K562 (cell line): ENCODE data around the gene MPHOSPH8. TPM values are rescaled to one million over a fixed set of nuclear protein-coding genes. Genes with fewer than 3 reads are reported as not detected.

Source experiments
- ATAC-seq: fragments of 200-7000 bp; cut with Tn5 transposase; 3 replicates; pipeline ENCODE4 v1.9.1; 2020; ENCODE audit warnings: moderate library complexity
- BruUV-seq: library from RNA; stranded (reverse); fragments of 400-500 nt; replicated peaks from 2 replicates; lab custom pipeline; 2021; lab: Mats Ljungman, UMichigan
- CTCF ChIA-PET: fragments of 300-600 bp; formaldehyde crosslinking; extraction: SDS; loops from one replicate; lab custom pipeline; 2021; ENCODE audit warnings: low intra/inter-chr PET ratio; lab: Yijun Ruan, JAX
- POLR2A ChIA-PET: fragments of 300-600, 350-650 bp; sonication (Branson Sonifier 250); formaldehyde crosslinking; extraction: SDS; loops from one replicate; lab custom pipeline; 2021; ENCODE audit warnings: antibody characterized with exemption, inconsistent platforms; lab: Yijun Ruan, JAX
- DNase-seq, 4 experiments: peaks; one replicate each; pipeline versions ENCODE4 v3.0.0 to v3.0.0-alpha.2; 2011 to 2018; ENCODE audit warnings: low spot score in 3 of 4, mixed read lengths in 3 of 4; ENCODE audit errors: extremely low read depth in 1 of 4
- FAIRE-seq: peaks from 2 replicates; lab custom pipeline; 2011; peaks lifted over from hg19 to GRCh38; lab: Jason Lieb, UNC
- H2AFZ ChIP-seq: 2 replicates; pipeline ENCODE4 v1.6.0; 2011; ENCODE audit warnings: low read depth, low read length, control low read depth, inconsistent platforms
- H3K27ac ChIP-seq: fragments of 200-600 bp; 3 replicates; pipeline ENCODE4 v1.8.0; 2011; ENCODE audit warnings: low read depth, mild to moderate bottlenecking, control low read depth, inconsistent platforms, low read length, moderate library complexity, mixed read lengths; ENCODE audit errors: extremely low read depth
- H3K27me3 ChIP-seq, 2 experiments: fragments of 300-600 bp in 1 of 2; 2 replicates in 1 of 2; 3 replicates in 1 of 2; pipeline versions ENCODE4 v1.6.0 to v1.8.0; 2011; ENCODE audit warnings: inconsistent platforms in 2 of 2, low read length in 2 of 2, mild to moderate bottlenecking in 1 of 2, mixed read lengths in 1 of 2, moderate library complexity in 1 of 2; ENCODE audit not compliant: control insufficient read depth in 2 of 2, insufficient read depth in 2 of 2
- H3K36me3 ChIP-seq: fragments of 300-600 bp; 3 replicates; pipeline ENCODE4 v1.8.0; 2011; ENCODE audit warnings: mild to moderate bottlenecking, low read length, inconsistent platforms; ENCODE audit not compliant: control insufficient read depth, insufficient read depth
- H3K4me1 ChIP-seq, 2 experiments: fragments of 200-600 bp in 1 of 2; replicated peaks in 1 of 2; 2 replicates in 1 of 2; 3 replicates in 1 of 2; pipeline versions ENCODE4 v1.5.1 to v1.8.0; 2011; ENCODE audit warnings: inconsistent platforms in 2 of 2, low read length in 2 of 2, mild to moderate bottlenecking in 1 of 2, mixed read lengths in 1 of 2, moderate library complexity in 1 of 2; ENCODE audit not compliant: control insufficient read depth in 2 of 2, insufficient read depth in 2 of 2
- H3K4me2 ChIP-seq: 2 replicates; pipeline ENCODE4 v1.6.1; 2011; ENCODE audit warnings: low read length, control low read depth, inconsistent platforms, mixed read lengths; ENCODE audit not compliant: insufficient read depth
- H3K4me3 ChIP-seq: fragments of 200-600 bp; sonication (generic), shearing (Covaris generic); 2 replicates; pipeline ENCODE4 v1.5.1; 2016; ENCODE audit warnings: control low read depth, inconsistent platforms
- H3K79me2 ChIP-seq: fragments of 200-600 bp; 3 replicates; pipeline ENCODE4 v1.8.0; 2011; ENCODE audit warnings: low read length, inconsistent platforms; ENCODE audit not compliant: control insufficient read depth, insufficient read depth
- H3K9ac ChIP-seq, 2 experiments: 2 replicates each; pipeline versions ENCODE4 v1.6.0 to v1.6.1; 2011; ENCODE audit warnings: low read depth in 2 of 2, low read length in 2 of 2, control low read depth in 1 of 2, inconsistent platforms in 1 of 2, mild to moderate bottlenecking in 1 of 2, mixed read lengths in 1 of 2; ENCODE audit not compliant: insufficient read depth in 1 of 2
- H3K9me1 ChIP-seq: one replicate; pipeline ENCODE4 v1.6.0; 2011; ENCODE audit warnings: inconsistent platforms, mild to moderate bottlenecking, low read length, moderate library complexity; ENCODE audit not compliant: control insufficient read depth, insufficient read depth
- H3K9me3 ChIP-seq: replicated peaks from 2 replicates; pipeline ENCODE4 v1.5.1; 2011; ENCODE audit warnings: low read depth, low read length, inconsistent platforms; ENCODE audit not compliant: control insufficient read depth, insufficient read depth
- H4K20me1 ChIP-seq: replicated peaks from 2 replicates; pipeline ENCODE4 v1.6.1; 2011; ENCODE audit warnings: low read length, inconsistent platforms, mixed read lengths; ENCODE audit not compliant: control insufficient read depth, insufficient read depth
- ETV1 ChIP-seq: fragments of 450-650 bp; conservative IDR thresholded peaks from 2 replicates; pipeline ENCODE4 v1.6.1; 2016; ENCODE audit warnings: missing genetic modification characterization, control low read depth, low read depth, missing compliant biosample characterization
- FOXK2 ChIP-seq, 2 experiments: fragments of 450-650 bp; IDR thresholded peaks in 1 of 2; conservative IDR thresholded peaks in 1 of 2; 2 replicates each; pipeline ENCODE4 v1.6.1; 2016; ENCODE audit warnings: low read depth in 2 of 2, mild to moderate bottlenecking in 1 of 2
- GABPB1 ChIP-seq: sonication (generic); formaldehyde crosslinking; IDR thresholded peaks from 2 replicates; pipeline ENCODE4 v1.8.0; 2022; ENCODE audit warnings: mild to moderate bottlenecking, missing genetic modification reagents
- HNRNPLL ChIP-seq: fragments of 200-400 bp; formaldehyde crosslinking; IDR thresholded peaks from 2 replicates; pipeline ENCODE4 v1.6.1; 2017; ENCODE audit warnings: low read length, low read depth, mild to moderate bottlenecking; ENCODE audit not compliant: poor library complexity, severe bottlenecking
- ILF3 ChIP-seq: fragments of 450-650 bp; IDR thresholded peaks from 2 replicates; pipeline ENCODE4 v1.6.1; 2018; ENCODE audit warnings: antibody characterized with exemption, mild to moderate bottlenecking, moderate library complexity, borderline replicate concordance
- KDM1A ChIP-seq, 2 experiments: fragments of 450-650 bp; IDR thresholded peaks; 2 replicates each; pipeline ENCODE4 v1.6.1; 2016; ENCODE audit warnings: mild to moderate bottlenecking in 2 of 2
- NR2C2 ChIP-seq, 2 experiments: fragments of 200-800 bp in 1 of 2; sonication (Bioruptor generic) in 1 of 2; sonication (generic) in 1 of 2; formaldehyde crosslinking in 1 of 2; IDR thresholded peaks; 2 replicates each; pipeline versions ENCODE4 v1.6.1 to v1.8.0; 2016 to 2022; ENCODE audit warnings: mild to moderate bottlenecking in 1 of 2, missing compliant biosample characterization in 1 of 2, missing genetic modification characterization in 1 of 2, missing genetic modification reagents in 1 of 2
- TARDBP ChIP-seq: fragments of 450-650 bp; IDR thresholded peaks from 2 replicates; pipeline ENCODE4 v1.6.1; 2016
- ZNF224 ChIP-seq: sonication (generic); formaldehyde crosslinking; IDR thresholded peaks from 2 replicates; pipeline ENCODE4 v1.8.0; 2022; ENCODE audit warnings: mild to moderate bottlenecking, missing genetic modification reagents
- WGBS: fragments of 100-300 bp; shearing (Covaris generic); methylation state at CpG from one replicate; pipeline ENCODE4 v1.1.6; 2016; ENCODE audit warnings: low coverage, mixed read lengths; ENCODE audit not compliant: insufficient coverage; ENCODE audit errors: missing lambda C conversion rate; 5-methylcytosine and 5-hydroxymethylcytosine counted together
- in situ Hi-C: fragments of 300-500 bp; cut with MboI; formaldehyde crosslinking; loops from 4 replicates; pipeline ENCODE4 v1.15.0; 2018; ENCODE audit warnings: inconsistent platforms, mixed read lengths
- intact Hi-C: fragments of 100-400 bp; cut with micrococcal nuclease; formaldehyde crosslinking; loops from 2 replicates; pipeline ENCODE4 v1.14.2; 2022
- polyA plus RNA-seq, 8 experiments: library from polyadenylated mRNA; depleted of rRNA in 4 of 8; stranded (reverse) in 5 of 8; unstranded in 3 of 8; fragments of >200 nt; fragmentation: Nextera tagmentation in 2 of 8; fragmentation: Illumina TruSeq in 1 of 8; extraction: Ambion mirVana in 2 of 8; extraction: Trizol in 1 of 8; gene quantifications; 2 replicates each; pipeline versions ENCODE4 v1.2.1 to v1.2.3, GENCODE V29; 2011 to 2014; ENCODE audit warnings: inconsistent platforms in 1 of 8, missing spikeins in 1 of 8
- total RNA-seq, 7 experiments: library from RNA; depleted of rRNA in 6 of 7; stranded (reverse); fragments of >200 nt in 6 of 7; fragmentation: Illumina TruSeq in 2 of 7; extraction: Trizol in 2 of 7; gene quantifications; 2 replicates each; pipeline versions ENCODE4 v1.2.1 to v1.2.3, GENCODE V29; 2011 to 2021; ENCODE audit warnings: low replicate concordance in 1 of 7
- TF ChIP-seq, protein P1 (sequence below): fragments of 450-650 bp; IDR thresholded peaks from 2 replicates; pipeline ENCODE4 v1.6.1; 2016; ENCODE audit warnings: mild to moderate bottlenecking, moderate library complexity

The MPHOSPH8 gene
- total and polyA plus RNA-seq, 9 of the 15 experiments (the other 6 are each of a cell fraction or from before 2014, with no cell fraction given): 10.3 to 24.8 (median 16.6) TPM

- Histone ChIP-seq H3K27ac (no peak overlapping the region; the same call in 2 of the 3 replicates), H3K27me3 (no peaks in the 10 kb centered on the region), H3K79me2 (no peaks in the 10 kb centered on the region), H3K9me1 (no peaks in the 10 kb centered on the region), H3K4me2 (peak overlapping the region; percentile 60), H4K20me1 (no peaks in the 10 kb centered on the region), H3K4me3 (peak overlapping the region; percentile 13; the same call in 1 of the 2 replicates), H3K9me3 (no peaks in the 10 kb centered on the region; the same call in 1 of the 2 replicates), H3K9ac (no peak overlapping the region), H2AFZ (peak overlapping the region; percentile 92), H3K4me1 (peaks cover 3 to 4% of the 10 kb centered on the region in 2 experiments; a peak in 3 of 5 replicates), H3K36me3 (no peaks in the 10 kb centered on the region)
- ChIA-PET CTCF (no interaction called here), POLR2A (no interaction called here)
- peak; percentile 83 for ATAC-seq
- intact Hi-C loops: no loop called here
- DNase-seq: peak; percentile 20 to 51 (median 23)
- 29% methylated on average over 9 of the region's 17 CpGs for WGBS
- in situ Hi-C loops: no loop called here
- BruUV-seq: no TSS peak
- peak; percentile 78 for FAIRE-seq
- TF ChIP-seq ZNF224 (no peak), HNRNPLL (peak; percentile 21), KDM1A (IDR thresholded peaks at IDR 0.05) (peak in 1 of 2 experiments; percentile 24; a peak in 1 of 4 replicates), GABPB1 (CRISPR knock-in tag) (peak; percentile 63; the same call in 1 of the 2 replicates), FOXK2 (conservative IDR thresholded peaks at IDR 0.05 in 1 of 2, IDR thresholded peaks at IDR 0.05 in 1 of 2; ENCODE audit: low read depth in 2 of 2) (no peak), NR2C2 (CRISPR knock-in tag; IDR thresholded peaks at IDR 0.05) (no peak), NR2C2 (tag; IDR thresholded peaks at IDR 0.05) (peak; percentile 41; the same call in 1 of the 2 replicates), ILF3 (no peak), TARDBP (no peak), ETV1 (peak; percentile 33; the same call in 1 of the 2 replicates)
- TF ChIP-seq, protein P1, sequence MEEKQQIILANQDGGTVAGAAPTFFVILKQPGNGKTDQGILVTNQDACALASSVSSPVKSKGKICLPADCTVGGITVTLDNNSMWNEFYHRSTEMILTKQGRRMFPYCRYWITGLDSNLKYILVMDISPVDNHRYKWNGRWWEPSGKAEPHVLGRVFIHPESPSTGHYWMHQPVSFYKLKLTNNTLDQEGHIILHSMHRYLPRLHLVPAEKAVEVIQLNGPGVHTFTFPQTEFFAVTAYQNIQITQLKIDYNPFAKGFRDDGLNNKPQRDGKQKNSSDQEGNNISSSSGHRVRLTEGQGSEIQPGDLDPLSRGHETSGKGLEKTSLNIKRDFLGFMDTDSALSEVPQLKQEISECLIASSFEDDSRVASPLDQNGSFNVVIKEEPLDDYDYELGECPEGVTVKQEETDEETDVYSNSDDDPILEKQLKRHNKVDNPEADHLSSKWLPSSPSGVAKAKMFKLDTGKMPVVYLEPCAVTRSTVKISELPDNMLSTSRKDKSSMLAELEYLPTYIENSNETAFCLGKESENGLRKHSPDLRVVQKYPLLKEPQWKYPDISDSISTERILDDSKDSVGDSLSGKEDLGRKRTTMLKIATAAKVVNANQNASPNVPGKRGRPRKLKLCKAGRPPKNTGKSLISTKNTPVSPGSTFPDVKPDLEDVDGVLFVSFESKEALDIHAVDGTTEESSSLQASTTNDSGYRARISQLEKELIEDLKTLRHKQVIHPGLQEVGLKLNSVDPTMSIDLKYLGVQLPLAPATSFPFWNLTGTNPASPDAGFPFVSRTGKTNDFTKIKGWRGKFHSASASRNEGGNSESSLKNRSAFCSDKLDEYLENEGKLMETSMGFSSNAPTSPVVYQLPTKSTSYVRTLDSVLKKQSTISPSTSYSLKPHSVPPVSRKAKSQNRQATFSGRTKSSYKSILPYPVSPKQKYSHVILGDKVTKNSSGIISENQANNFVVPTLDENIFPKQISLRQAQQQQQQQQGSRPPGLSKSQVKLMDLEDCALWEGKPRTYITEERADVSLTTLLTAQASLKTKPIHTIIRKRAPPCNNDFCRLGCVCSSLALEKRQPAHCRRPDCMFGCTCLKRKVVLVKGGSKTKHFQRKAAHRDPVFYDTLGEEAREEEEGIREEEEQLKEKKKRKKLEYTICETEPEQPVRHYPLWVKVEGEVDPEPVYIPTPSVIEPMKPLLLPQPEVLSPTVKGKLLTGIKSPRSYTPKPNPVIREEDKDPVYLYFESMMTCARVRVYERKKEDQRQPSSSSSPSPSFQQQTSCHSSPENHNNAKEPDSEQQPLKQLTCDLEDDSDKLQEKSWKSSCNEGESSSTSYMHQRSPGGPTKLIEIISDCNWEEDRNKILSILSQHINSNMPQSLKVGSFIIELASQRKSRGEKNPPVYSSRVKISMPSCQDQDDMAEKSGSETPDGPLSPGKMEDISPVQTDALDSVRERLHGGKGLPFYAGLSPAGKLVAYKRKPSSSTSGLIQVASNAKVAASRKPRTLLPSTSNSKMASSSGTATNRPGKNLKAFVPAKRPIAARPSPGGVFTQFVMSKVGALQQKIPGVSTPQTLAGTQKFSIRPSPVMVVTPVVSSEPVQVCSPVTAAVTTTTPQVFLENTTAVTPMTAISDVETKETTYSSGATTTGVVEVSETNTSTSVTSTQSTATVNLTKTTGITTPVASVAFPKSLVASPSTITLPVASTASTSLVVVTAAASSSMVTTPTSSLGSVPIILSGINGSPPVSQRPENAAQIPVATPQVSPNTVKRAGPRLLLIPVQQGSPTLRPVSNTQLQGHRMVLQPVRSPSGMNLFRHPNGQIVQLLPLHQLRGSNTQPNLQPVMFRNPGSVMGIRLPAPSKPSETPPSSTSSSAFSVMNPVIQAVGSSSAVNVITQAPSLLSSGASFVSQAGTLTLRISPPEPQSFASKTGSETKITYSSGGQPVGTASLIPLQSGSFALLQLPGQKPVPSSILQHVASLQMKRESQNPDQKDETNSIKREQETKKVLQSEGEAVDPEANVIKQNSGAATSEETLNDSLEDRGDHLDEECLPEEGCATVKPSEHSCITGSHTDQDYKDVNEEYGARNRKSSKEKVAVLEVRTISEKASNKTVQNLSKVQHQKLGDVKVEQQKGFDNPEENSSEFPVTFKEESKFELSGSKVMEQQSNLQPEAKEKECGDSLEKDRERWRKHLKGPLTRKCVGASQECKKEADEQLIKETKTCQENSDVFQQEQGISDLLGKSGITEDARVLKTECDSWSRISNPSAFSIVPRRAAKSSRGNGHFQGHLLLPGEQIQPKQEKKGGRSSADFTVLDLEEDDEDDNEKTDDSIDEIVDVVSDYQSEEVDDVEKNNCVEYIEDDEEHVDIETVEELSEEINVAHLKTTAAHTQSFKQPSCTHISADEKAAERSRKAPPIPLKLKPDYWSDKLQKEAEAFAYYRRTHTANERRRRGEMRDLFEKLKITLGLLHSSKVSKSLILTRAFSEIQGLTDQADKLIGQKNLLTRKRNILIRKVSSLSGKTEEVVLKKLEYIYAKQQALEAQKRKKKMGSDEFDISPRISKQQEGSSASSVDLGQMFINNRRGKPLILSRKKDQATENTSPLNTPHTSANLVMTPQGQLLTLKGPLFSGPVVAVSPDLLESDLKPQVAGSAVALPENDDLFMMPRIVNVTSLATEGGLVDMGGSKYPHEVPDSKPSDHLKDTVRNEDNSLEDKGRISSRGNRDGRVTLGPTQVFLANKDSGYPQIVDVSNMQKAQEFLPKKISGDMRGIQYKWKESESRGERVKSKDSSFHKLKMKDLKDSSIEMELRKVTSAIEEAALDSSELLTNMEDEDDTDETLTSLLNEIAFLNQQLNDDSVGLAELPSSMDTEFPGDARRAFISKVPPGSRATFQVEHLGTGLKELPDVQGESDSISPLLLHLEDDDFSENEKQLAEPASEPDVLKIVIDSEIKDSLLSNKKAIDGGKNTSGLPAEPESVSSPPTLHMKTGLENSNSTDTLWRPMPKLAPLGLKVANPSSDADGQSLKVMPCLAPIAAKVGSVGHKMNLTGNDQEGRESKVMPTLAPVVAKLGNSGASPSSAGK: peak; percentile 23; the same call in 1 of the 2 replicates
These were observed 46.4 kb upstream of the MPHOSPH8 start for GRCh38 chr13:19586904-19587634.
